ENCODE data around the gene GRM3. TPM values are rescaled to one million over a fixed set of nuclear protein-coding genes. Genes with fewer than 3 reads are reported as not detected.

The GRM3 gene
- total RNA-seq, 1 donor from 2014 or later, result not detected

GRCh38 chr7:86773309-86773708 lies 129.6 kb downstream of the GRM3 start:
- intact Hi-C loops (cut with DNase I), result no loop called here
- ATAC-seq (ENCODE audit: poor library complexity) (no peak), DNase-seq (no peak)

DNA sequence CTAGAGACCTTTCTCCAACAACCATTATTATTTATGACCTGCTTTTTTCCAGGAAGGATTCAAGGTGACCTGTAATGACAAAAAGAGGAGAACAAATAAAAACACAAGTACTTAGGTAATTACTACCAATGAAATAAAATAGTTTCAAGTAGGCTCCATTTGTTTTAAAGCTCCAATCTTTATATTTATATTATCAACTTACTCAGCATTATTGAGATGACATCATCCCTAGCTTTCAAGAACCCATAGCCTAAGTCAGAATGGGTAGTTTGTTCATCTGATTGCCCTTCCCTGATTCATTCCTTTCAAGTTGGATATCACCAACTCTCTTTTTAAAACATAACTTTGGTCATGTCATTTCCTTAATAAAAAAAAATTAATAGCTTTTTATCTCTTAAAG lies 131.5 kb downstream of the GRM3 start:
- no peak for ATAC-seq (ENCODE audit: poor library complexity)
- intact Hi-C loops (cut with DNase I), result no loop called here
- DNase-seq, result no peak

DNA sequence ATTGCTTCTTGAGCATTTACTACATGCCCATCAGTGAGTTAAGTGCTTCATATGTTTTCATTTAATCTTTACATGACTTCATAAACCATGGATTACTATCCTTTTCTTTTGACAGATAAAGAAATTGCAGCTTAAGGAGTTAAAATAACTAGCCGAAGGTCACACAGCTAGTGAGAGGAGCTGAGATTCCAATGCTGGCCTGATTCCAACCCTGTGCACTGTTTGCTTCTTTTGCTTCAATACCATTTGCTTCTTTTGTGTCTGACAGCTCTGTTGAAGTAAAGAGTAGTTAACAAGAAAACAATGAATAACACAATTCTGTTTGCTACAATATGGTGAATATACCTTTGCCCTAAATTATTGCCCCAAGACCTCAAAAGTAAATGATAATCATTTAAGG lies 132.4 kb downstream of the GRM3 start:
- intact Hi-C loops (cut with DNase I), result no loop called here
- ATAC-seq (ENCODE audit: poor library complexity) (no peak), DNase-seq (no peak)

- intact Hi-C loops (cut with DNase I), result no loop called here
- ATAC-seq (ENCODE audit: poor library complexity), result no peak
- DNase-seq, result no peak
Observed at GRCh38 chr7:86778271-86778670, 134.6 kb downstream of the GRM3 start.

- DNase-seq (no peak), ATAC-seq (ENCODE audit: poor library complexity) (no peak)
- intact Hi-C loops (cut with DNase I), result no loop called here
Observed at GRCh38 chr7:86784765-86785164, 141.1 kb downstream of the GRM3 start.

DNA sequence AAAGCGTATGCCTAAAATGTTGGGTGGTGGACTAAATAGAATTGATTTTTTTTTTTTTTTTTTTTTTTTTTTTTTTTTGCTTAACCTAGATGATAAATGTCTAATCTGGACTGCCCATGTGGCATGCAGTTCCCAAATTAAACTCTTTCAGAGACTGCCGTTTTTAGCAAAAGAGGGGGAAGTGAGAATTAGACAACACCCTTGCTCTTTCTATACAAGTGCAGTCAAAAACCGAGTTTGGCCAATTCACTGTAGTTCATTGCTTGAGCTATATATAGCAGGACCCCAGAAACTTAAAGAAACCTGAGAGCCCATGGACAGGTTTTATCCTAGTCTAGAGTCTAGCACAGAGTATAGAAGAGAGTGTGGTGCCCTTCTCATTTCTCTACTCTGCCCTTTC lies 141.9 kb downstream of the GRM3 start:
- DNase-seq, result no peak
- no peak for ATAC-seq (ENCODE audit: poor library complexity)
- intact Hi-C loops (cut with DNase I), result no loop called here

- intact Hi-C loops (cut with DNase I), result no loop called here
- ATAC-seq (ENCODE audit: poor library complexity), result no peak
- peak; percentile 27 for DNase-seq
Observed at GRCh38 chr7:86786376-86786775, 142.7 kb downstream of the GRM3 start.

DNA sequence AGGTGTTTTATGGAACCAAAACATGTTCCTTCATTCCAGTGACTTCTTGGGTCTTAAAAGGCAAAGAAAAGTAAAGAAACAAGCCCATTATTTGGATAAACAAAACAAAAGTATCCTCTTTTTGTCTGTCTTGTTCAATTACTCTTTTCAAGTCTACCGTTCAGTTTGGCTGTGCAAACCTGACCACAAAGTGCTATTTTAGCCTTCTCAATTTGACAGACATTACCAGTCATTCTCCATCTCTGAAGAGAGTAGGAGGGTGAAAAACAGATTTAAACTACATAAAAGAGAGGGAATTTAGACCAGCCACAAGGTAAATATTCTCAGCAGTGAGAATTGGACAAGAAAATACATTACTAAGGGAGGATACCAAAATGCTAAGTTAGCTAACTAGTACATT lies 145.2 kb downstream of the GRM3 start:
- ATAC-seq (ENCODE audit: poor library complexity), result no peak
- intact Hi-C loops (cut with DNase I), result no loop called here
- DNase-seq, result no peak

DNA sequence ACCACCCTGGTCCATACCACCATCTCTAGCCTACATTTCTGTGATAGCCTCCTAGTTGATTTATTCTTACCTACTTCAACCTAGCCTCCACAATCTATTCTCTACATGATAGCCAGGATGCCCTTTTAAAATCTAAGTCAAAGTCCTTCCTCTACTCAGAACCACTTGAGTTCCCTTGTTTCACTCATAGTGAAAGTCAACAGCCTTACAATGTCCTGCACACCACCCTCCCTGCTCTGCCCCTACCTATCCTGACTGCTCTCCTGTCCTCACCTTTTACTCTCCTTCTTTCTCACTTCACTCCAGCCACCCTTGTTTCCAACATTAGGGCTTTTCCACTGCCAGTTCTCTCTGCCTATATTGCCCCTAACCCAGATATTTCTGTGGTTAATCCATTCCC lies 146.7 kb downstream of the GRM3 start:
- no peak for DNase-seq
- intact Hi-C loops (cut with DNase I), result no loop called here
- ATAC-seq (ENCODE audit: poor library complexity), result no peak

DNA sequence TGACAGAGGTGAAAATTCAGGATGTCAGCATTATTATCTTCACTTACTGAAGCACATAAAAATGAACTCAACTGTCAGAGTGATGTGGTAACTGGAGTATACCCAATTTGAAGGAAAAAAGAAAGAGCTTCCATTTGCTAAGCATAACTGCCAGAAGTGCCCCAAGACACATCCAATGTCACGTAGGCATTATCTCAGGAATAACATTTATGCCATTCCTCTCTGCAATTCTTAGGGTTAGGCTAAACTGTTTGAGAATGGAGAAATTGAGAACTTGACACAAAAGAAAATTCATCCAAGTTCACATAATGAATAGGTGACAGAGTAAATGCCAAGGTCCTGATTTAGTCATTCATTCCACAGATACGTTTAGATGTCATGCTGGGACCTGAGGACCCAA lies 148.6 kb downstream of the GRM3 start:
- no peak for ATAC-seq (ENCODE audit: poor library complexity)
- intact Hi-C loops (cut with DNase I), result no loop called here

GRCh38 chr7:86793136-86793535 lies 149.4 kb downstream of the GRM3 start:
- intact Hi-C loops (cut with DNase I), result no loop called here
- no peak for DNase-seq
- no peak for ATAC-seq (ENCODE audit: poor library complexity)

More for the DNA sequence above, 148.6 kb downstream of the GRM3 start:
- DNase-seq, result no peak

DNA sequence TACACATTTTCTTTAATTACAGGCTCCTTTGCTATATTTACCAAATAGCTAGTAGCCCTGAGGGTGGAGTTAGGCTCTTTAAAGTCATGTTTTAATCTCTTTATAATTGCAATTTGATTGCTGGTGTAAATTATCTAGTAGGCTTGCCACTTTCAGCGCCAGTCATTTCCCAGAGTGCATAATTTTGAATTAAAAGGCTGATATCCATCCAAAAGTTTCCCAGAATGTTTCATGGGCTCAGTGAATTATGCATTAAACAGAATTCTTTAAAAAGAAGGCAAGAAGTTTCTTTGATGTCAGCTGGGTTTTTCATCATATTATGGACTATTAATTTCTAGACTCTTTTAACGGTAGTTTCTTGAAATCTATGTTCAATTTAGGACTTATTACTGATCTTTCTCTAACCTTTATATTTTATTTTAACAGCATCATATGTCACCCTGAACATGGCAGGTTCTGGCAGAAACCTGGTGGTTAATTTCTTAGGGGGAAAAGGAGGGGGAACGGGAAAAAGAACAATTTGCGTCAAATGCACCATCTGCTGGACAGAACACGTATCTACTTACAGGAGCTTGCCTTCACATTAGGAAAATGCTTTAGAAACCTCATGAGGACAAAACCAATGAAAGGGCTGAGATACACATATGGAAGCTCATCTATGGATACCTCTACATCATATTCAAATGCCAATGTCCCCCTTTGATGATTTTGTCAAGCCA lies 171.1 kb downstream of the GRM3 start:
- no peak for ATAC-seq (ENCODE audit: poor library complexity)
- intact Hi-C loops (cut with DNase I), result no loop called here

GRCh38 chr7:86815556-86815955 lies 171.8 kb downstream of the GRM3 start:
- no peak for DNase-seq
- intact Hi-C loops (cut with DNase I), result no loop called here
- ATAC-seq (ENCODE audit: poor library complexity), result no peak

More for the DNA sequence above, 171.1 kb downstream of the GRM3 start:
- no peak for DNase-seq

GRCh38 chr7:86818903-86819302 lies 175.2 kb downstream of the GRM3 start:
- DNase-seq (no peak), ATAC-seq (ENCODE audit: poor library complexity) (no peak)
- intact Hi-C loops (cut with DNase I), result no loop called here

- ATAC-seq (ENCODE audit: poor library complexity) (no peak), DNase-seq (no peak)
- intact Hi-C loops (cut with DNase I), result no loop called here
Observed at GRCh38 chr7:86823769-86824168, 180.1 kb downstream of the GRM3 start.

GRCh38 chr7:86825264-86825663 lies 181.6 kb downstream of the GRM3 start:
- intact Hi-C loops (cut with DNase I), result no loop called here
- no peak for ATAC-seq (ENCODE audit: poor library complexity)
- no peak for DNase-seq

DNA sequence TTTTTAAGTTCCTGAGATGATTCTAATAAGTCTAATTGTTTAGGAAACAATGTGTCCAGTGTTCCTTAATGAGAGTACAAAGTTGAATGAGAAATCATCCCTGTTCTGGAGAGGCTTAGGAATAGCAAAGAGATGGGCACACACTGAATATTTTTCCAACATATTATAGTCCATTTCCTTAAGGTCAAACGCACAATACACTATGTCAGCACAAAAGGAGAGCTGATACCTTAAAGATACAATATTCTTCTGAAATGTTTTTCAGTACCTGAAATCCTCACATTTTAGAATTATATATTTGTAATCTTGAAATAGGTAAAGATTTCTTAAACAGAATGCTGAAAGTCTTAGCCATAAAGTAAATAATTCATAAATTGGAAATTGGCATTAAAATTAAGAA lies 183.2 kb downstream of the GRM3 start:
- DNase-seq, result no peak
- ATAC-seq (ENCODE audit: poor library complexity), result no peak
- intact Hi-C loops (cut with DNase I), result no loop called here

DNA sequence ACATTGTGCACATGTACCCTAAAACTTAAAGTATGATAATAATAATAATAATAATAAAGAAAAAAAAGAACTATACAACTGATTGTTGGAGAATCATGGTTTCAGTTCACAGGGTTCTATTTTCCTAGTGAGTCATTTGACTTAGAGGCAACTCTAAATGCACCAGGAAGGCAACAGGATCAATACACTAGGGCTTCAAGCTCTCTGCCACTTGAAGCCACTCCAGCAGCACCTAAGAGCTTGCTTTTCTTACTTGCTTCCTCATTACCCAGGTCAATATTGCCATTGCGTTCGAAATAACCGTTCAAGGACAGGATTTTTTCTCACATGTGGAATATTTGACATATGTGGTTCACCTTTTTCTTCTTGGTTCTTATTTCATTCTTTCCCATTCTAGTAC lies 189.7 kb downstream of the GRM3 start:
- ATAC-seq (ENCODE audit: poor library complexity), result no peak
- DNase-seq, result no peak
- intact Hi-C loops (cut with DNase I), result no loop called here

DNA sequence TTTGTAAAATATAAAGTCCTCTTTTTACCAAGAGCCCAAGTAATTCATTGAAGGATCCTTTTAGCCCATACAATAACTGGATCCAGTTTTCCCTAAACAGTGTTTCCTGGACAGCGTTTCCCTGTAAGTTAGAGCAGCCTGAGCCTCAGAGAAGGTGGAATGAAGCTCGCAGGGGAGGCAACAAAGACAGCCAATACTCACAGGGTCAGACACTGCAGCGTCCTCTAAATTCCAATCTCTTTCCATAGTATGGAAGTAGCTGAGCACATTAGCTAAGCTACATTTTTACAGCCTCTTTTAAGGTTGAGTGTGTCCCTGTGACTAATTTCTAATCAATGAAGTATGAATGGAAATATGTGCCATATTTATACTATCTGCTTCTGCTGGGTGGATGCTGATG lies 193.5 kb downstream of the GRM3 start:
- ATAC-seq (ENCODE audit: poor library complexity) (no peak), DNase-seq (no peak)
- intact Hi-C loops (cut with DNase I), result no loop called here

DNA sequence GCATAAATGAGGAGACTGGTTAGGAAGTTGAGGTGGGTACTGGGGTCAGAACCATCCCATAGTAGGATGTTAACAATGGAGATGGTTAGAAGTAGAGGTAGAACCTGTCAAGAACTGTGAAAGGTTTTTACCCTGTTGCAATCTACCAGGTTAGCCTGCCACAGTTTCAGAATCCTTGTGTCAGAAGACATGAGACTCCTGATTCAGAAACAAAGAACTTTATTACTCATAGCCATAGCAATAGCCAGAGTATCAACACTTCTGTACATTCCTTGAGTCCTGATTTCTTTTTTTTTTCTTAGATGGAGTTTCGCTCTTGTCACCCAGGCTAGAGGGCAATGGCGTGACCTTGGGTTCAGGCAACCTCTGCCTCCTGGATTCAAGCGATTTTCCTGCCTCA lies 200.9 kb downstream of the GRM3 start:
- DNase-seq (no peak), ATAC-seq (ENCODE audit: poor library complexity) (no peak)
- intact Hi-C loops (cut with DNase I), result no loop called here

DNA sequence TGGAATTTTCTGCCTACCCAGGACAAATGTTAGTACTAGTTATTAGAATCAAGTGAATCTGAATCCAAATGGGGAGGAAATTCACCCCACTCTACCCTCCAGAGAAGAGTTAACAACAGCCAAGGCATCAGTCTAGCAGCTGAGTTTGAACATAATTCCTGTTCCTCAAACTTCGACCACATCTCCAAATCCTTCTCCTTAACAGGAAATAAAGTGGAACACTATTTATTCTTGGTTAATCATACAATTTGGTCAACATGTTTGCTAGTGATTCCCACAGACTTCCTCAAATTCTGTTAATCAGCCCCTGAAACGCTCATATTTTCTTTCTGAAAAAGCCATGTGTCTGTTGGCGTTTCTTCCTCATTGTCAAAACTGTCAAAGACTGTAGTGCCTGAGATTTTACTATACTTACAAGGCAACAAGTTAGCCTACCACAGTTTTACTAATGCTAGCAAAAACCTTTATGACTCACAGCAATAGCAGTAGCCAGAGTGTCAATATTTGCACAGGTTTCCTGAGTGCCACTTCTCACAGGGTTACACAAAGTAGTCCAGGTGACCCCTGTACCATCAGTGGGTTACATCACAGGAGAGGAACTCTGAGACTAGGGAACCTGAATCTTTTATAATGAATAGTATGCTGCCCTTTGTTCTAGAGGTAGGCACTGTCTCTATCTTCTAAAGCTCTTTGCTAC lies 202.9 kb downstream of the GRM3 start:
- intact Hi-C loops (cut with DNase I), result no loop called here
- ATAC-seq (ENCODE audit: poor library complexity), result no peak
- no peak for DNase-seq
